ENCODE results near the gene CLCN1. TPM values are rescaled to one million over a fixed set of nuclear protein-coding genes. Genes with fewer than 3 reads are reported as not detected.

Gene CLCN1
- total RNA-seq, 2 donors from 2014 or later: not detected

GRCh38 chr7:143396625-143397556 is 81.0 kb downstream of the CLCN1 start:
- TF ChIP-seq CTCF (IDR thresholded peaks at IDR 0.05): no peak

GRCh38 chr7:143397710-143398530 is 82.0 kb downstream of the CLCN1 start:
- Histone ChIP-seq H3K36me3 (peaks cover 5% of the 10 kb centered on the region), H3K4me1 (peaks cover 0 to 37% of the 10 kb centered on the region in 2 donors), H3K27ac (no peak overlapping the region), H3K27me3 (no peaks in the 10 kb centered on the region), H3K9me3 (no peaks in the 10 kb centered on the region), H3K4me3 (no peak overlapping the region)
- DNase-seq (ENCODE audit: low spot score): no peak
- no peak for TF ChIP-seq CTCF (IDR thresholded peaks at IDR 0.05)

More at GRCh38 chr7:143396625-143397556, 81.0 kb downstream of the CLCN1 start:
- H3K27ac ChIP-seq: no peak overlapping the region
- peaks cover 0 to 47% of the 10 kb centered on the region in 2 donors for H3K4me1 ChIP-seq
- H3K9me3 ChIP-seq: no peaks in the 10 kb centered on the region
- no peak for DNase-seq (ENCODE audit: low spot score)
- H3K36me3 ChIP-seq: peaks cover 8% of the 10 kb centered on the region
- no peaks in the 10 kb centered on the region for H3K27me3 ChIP-seq
- no peak overlapping the region for H3K4me3 ChIP-seq

- no peak for DNase-seq (ENCODE audit: low spot score)
- no peak overlapping the region for H3K4me3 ChIP-seq
- no peaks in the 10 kb centered on the region for H3K27me3 ChIP-seq
- no peaks in the 10 kb centered on the region for H3K9me3 ChIP-seq
- H3K4me1 ChIP-seq: peaks cover 0 to 30% of the 10 kb centered on the region in 2 donors
- H3K36me3 ChIP-seq: no peaks in the 10 kb centered on the region
- no peak for TF ChIP-seq CTCF (IDR thresholded peaks at IDR 0.05)
- no peak overlapping the region for H3K27ac ChIP-seq
These were observed 82.7 kb downstream of the CLCN1 start for GRCh38 chr7:143398616-143399015.

GRCh38 chr7:143399151-143399550 is 83.2 kb downstream of the CLCN1 start:
- no peak for TF ChIP-seq CTCF (IDR thresholded peaks at IDR 0.05)
- H3K9me3 ChIP-seq: no peaks in the 10 kb centered on the region
- no peaks in the 10 kb centered on the region for H3K27me3 ChIP-seq
- H3K27ac ChIP-seq: no peak overlapping the region
- no peak overlapping the region for H3K4me3 ChIP-seq
- H3K4me1 ChIP-seq: peaks cover 0 to 24% of the 10 kb centered on the region in 2 donors
- no peak for DNase-seq (ENCODE audit: low spot score)
- H3K36me3 ChIP-seq: no peaks in the 10 kb centered on the region

GRCh38 chr7:143399642-143400041 is 83.7 kb downstream of the CLCN1 start:
- no peak for DNase-seq (ENCODE audit: low spot score)
- Histone ChIP-seq H3K27ac (no peak overlapping the region), H3K36me3 (no peaks in the 10 kb centered on the region), H3K4me1 (peaks cover 0 to 22% of the 10 kb centered on the region in 2 donors), H3K27me3 (no peaks in the 10 kb centered on the region), H3K9me3 (no peaks in the 10 kb centered on the region), H3K4me3 (no peak overlapping the region)
- TF ChIP-seq CTCF (IDR thresholded peaks at IDR 0.05): no peak
